Measurements from ENCODE around the gene TMEM248.
"Not testable (repeated sequence)": the region's sequence is repeated elsewhere in the genome, so short reads cannot be mapped to it uniquely, and the experiment has no call there.

Gene TMEM248

DNA sequence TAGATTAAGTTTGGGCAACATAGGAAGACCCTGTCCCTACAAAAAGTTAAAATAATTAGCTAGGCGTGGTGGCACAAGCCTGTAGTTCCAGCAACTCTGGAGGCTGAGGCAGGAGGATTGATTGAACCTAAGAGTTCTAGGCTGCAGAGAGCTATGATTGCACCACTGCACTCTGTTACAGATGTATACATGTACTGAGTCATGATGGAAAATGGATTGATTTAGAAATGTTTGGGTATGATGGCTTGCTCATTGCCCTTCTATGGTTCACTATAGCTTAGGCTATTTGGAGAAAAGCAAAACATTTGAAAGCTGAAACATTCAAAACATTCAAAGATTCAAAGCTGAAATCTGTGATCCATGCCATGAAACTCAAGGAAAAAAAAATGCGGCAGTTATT lies 58.0 kb downstream of the TMEM248 start:
- not testable (repeated sequence) for DNase-seq; H3K4me1 Mint-ChIP-seq; H3K36me3 Mint-ChIP-seq (ENCODE audit: low read depth); H3K4me3 Mint-ChIP-seq; H3K27ac Mint-ChIP-seq; ATAC-seq; H3K27me3 Mint-ChIP-seq
- H3K9me3 Mint-ChIP-seq = peaks cover 12% of the 10 kb centered on the region

GRCh38 chr7:66980336-66980735 lies 59.3 kb downstream of the TMEM248 start:
- H3K4me1 Mint-ChIP-seq = not testable (repeated sequence)

DNA sequence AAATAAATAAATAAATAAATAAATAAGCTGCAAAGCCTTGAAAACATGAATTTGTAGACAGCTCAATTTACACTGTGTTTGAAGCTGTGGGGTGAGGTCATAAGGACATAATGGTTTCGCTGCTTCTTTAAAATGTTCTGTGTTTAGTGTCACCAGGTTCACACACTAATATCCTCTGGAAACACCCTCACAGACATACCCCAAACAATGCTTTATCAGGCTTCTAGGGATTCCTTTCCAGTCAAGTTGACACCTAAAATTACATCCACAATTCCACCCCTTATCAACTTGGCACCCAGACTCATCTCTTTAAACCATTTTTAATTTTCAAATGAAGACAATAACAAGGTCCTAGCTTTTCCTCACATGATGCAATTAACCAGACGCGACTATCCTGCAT lies 68.5 kb downstream of the TMEM248 start:
- H3K27ac Mint-ChIP-seq, ATAC-seq, H3K9me3 Mint-ChIP-seq, H3K4me3 Mint-ChIP-seq, H3K27me3 Mint-ChIP-seq, DNase-seq: not testable (repeated sequence)
- Mint-ChIP-seq H3K4me1 (peaks cover 22% of the 10 kb centered on the region), H3K36me3 (ENCODE audit: low read depth) (peaks cover 38% of the 10 kb centered on the region)

More at GRCh38 chr7:66980336-66980735, 59.3 kb downstream of the TMEM248 start:
- not testable (repeated sequence) for DNase-seq; H3K27me3 Mint-ChIP-seq; H3K36me3 Mint-ChIP-seq (ENCODE audit: low read depth); H3K27ac Mint-ChIP-seq; ATAC-seq; H3K4me3 Mint-ChIP-seq
- peaks cover 12% of the 10 kb centered on the region for H3K9me3 Mint-ChIP-seq

DNA sequence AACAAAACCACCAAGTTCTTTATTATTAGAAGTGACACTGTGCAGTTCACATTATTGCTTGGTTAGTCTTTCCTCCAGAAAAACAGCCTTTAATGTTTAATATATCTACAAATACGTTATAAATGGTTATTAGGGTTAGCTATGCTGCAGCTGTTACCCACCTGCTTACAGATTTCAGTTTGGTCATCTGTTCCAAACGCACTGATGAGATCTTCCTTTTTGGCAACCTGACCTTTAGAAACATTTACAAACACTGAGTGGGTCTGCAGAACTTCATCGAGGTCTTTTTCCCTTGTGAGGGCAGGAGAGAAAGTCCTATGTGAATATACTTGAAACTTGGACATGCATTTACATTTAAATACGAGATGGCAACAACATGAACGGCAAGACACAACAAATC lies 73.0 kb downstream of the TMEM248 start:
- Mint-ChIP-seq H3K27ac (peak overlapping the region; percentile 97), H3K4me3 (peak overlapping the region; percentile 98), H3K36me3 (ENCODE audit: low read depth) (peaks cover 27% of the 10 kb centered on the region), H3K4me1 (peaks cover 37% of the 10 kb centered on the region)
- not testable (repeated sequence) for ATAC-seq, H3K27me3 Mint-ChIP-seq, DNase-seq, H3K9me3 Mint-ChIP-seq

DNA sequence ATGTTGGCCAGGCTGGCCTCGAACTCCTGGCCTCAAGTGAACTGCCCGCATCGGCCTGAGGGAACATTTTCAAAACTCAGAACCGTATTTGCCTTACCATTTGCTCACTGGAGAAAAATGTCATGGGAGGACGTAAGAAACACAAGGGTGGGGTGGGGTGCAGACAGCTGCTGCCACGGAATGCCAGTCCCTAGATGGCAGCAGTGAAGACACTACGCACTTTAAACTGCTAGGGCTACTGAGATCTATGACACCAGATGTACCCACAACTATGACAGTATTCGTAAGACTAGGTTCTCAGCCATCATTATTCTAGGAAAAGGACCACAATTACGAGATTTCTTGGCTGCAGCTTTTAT lies 73.6 kb downstream of the TMEM248 start:
- peaks cover 27% of the 10 kb centered on the region for H3K36me3 Mint-ChIP-seq (ENCODE audit: low read depth)
- H3K27ac Mint-ChIP-seq = peak overlapping the region; percentile 97
- peaks cover 37% of the 10 kb centered on the region for H3K4me1 Mint-ChIP-seq
- H3K4me3 Mint-ChIP-seq = peak overlapping the region; percentile 98
- not testable (repeated sequence) for H3K9me3 Mint-ChIP-seq, H3K27me3 Mint-ChIP-seq
- ATAC-seq (peak; percentile 62), DNase-seq (peak; percentile 41)

DNA sequence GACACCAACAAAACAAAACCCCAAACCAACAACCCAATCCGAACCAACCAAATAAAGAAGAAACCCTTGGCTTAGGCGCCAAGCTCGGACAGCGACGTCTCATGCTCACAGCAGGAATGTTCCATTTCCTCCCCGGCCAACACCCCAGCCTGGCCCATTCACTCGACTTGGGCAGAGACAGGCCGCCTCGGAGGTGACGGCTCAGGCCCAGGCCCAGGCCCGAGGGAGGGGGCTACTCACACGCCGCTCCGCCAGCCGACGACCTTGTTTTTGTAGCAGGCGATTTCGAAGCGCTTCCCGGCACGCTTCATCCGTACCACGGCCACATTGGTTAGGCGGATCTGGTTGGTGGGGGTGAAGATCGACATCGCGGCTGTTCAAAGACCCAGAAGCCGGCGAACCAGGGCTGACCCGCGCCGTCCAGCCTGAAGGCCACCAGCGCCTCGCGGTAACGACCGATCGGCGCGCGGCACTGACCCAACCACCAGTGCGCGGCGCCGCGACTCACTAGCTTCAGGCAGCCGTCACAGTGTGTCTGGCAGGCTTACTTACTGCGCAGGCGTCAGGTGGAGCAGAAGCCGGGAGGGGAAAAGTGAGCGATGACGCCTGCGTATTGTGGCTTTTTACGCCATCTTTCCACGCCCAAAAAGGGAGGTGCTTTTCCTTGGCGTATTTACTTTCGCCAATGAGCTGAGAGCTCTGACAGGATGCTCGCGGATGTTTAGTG lies 74.2 kb downstream of the TMEM248 start, which contains the start of gene SBDS:
SBDS (minus strand) TSS at position 537 of the 727 bp plus-strand sequence; CDS start at position 368, 169 bp downstream.
- Mint-ChIP-seq H3K27ac (peak within 1 kb of the TSS; percentile 97), H3K36me3 (ENCODE audit: low read depth) (peaks cover 27% of the 10 kb centered on the region), H3K4me3 (peak within 1 kb of the TSS; percentile 98), H3K4me1 (peaks cover 37% of the 10 kb centered on the region)
- ATAC-seq (peak; percentile 62), DNase-seq (peak; percentile 90)
- not testable (repeated sequence) for H3K9me3 Mint-ChIP-seq, H3K27me3 Mint-ChIP-seq

DNA sequence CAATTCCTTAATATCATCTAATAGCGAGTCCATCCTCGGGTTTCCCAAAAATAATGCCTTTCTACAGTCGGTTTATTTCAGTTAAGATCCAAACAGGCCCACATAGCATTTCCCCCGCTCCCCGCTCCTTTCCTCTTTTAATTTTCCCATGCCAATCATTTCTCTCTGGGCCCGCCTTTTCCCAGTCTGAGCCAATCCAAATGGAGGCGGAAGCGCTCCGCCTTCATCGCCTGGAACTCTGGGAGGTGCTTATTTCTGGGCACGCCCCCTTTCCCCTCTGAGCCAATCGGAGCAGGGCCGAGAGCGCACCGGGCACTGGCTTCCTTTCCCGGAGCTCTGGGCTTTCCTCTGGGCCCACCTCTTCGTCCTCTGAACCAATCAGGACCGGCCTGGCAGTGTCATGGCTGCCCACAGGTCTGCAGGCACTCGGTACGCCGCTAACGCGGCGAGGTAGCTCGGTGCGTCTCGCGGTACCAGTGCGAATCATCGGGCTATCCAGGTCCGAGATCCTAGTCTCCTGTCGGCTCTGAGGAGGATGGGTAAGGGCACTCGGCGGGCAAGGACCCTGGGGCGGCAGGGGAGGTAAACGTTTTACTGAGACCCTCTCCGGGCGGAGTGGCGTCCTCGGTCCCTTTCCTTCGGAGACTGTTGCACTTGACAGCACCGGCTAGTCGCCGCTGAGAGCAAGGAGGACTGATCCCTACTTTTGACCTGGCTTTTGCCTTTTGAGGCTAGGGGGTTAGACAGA lies 75.6 kb downstream of the TMEM248 start, which contains the start of gene TYW1:
TYW1 (plus strand) TSS at position 390 of the 748 bp plus-strand sequence; CDS start at position 536, 146 bp downstream.
- H3K9me3 Mint-ChIP-seq, H3K27me3 Mint-ChIP-seq: not testable (repeated sequence)
- peak within 1 kb of the TSS; percentile 98 for H3K4me3 Mint-ChIP-seq
- peaks cover 39% of the 10 kb centered on the region for H3K4me1 Mint-ChIP-seq
- DNase-seq (peak; percentile 98), ATAC-seq (peak; percentile 96)
- H3K36me3 Mint-ChIP-seq (ENCODE audit: low read depth) = peaks cover 19% of the 10 kb centered on the region
- peak within 1 kb of the TSS; percentile 97 for H3K27ac Mint-ChIP-seq

GRCh38 chr7:67000601-67001258 lies 79.7 kb downstream of the TMEM248 start:
- H3K27me3 Mint-ChIP-seq, DNase-seq, H3K4me3 Mint-ChIP-seq, ATAC-seq, H3K9me3 Mint-ChIP-seq: not testable (repeated sequence)
- Mint-ChIP-seq H3K36me3 (ENCODE audit: low read depth) (peaks cover 13% of the 10 kb centered on the region), H3K27ac (peak overlapping the region; percentile 30), H3K4me1 (peaks cover 16% of the 10 kb centered on the region)

- peaks cover 26% of the 10 kb centered on the region for H3K36me3 Mint-ChIP-seq (ENCODE audit: low read depth)
- H3K27ac Mint-ChIP-seq, ATAC-seq: not testable (repeated sequence)
Measured at GRCh38 chr7:67004145-67004544, 83.1 kb downstream of the TMEM248 start.

DNA sequence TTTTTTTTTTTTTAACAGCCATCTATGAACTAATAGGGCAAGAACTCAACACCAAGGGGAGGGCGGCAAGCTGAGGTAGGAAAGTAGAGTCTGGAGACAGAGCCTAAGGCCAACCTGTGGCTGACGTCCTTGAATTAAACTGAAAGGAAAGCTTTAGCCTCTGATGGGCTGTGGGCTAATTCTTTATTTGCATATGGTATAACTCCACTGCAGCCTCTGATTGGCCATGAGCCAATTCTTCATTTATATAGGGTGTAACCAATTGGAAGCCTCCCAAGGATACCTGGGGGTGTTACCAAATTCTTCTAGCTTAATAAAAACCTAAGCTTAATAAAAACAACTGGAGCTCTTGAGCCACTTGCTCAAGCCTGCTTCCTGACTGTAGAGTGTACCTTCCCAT lies 85.9 kb downstream of the TMEM248 start:
- ATAC-seq (no peak), DNase-seq (no peak)
- Mint-ChIP-seq H3K27ac (no peak overlapping the region), H3K9me3 (no peaks in the 10 kb centered on the region), H3K27me3 (no peaks in the 10 kb centered on the region), H3K4me1 (peaks cover 3% of the 10 kb centered on the region), H3K36me3 (ENCODE audit: low read depth) (peaks cover 32% of the 10 kb centered on the region), H3K4me3 (no peak overlapping the region)

More at GRCh38 chr7:67004145-67004544, 83.1 kb downstream of the TMEM248 start:
- H3K4me3 Mint-ChIP-seq, H3K9me3 Mint-ChIP-seq, DNase-seq, H3K27me3 Mint-ChIP-seq, H3K4me1 Mint-ChIP-seq: not testable (repeated sequence)

All from activated naive CD8-positive, alpha-beta T cell treated with anti-CD3 and anti-CD28 coated beads, Interleukin-2, amount 50 U/mL, for 24 hours (primary cell).